Right lobe of liver (tissue), 4 donors: ENCODE data around the gene DIAPH1.
"Not testable (repeated sequence)": the region's sequence is repeated elsewhere in the genome, so short reads cannot be mapped to it uniquely, and the experiment has no call there.

Experiments used
- CTCF ChIP-seq, 4 donors: fragments of 200-600 bp in 3 of 4; fragments of 450-650 bp in 1 of 4; IDR thresholded peaks; one replicate each; pipeline versions ENCODE4 v1.5.1 to v1.8.0; 2016 to 2022; ENCODE audit warnings: antibody characterized with exemption in 4 of 4, mild to moderate bottlenecking in 2 of 4
- POLR2A ChIP-seq: fragments of 450-650 bp; IDR thresholded peaks from one replicate; pipeline ENCODE4 v1.6.1; 2017; ENCODE audit warnings: antibody characterized with exemption, mild to moderate bottlenecking
- donor health status: DM: no; HTN: no; CAD: no.
- donor health status: DM: no; HTN: no; CAD: no.
- donor health status: DM: no; HTN: yes; CAD: no.

DNA sequence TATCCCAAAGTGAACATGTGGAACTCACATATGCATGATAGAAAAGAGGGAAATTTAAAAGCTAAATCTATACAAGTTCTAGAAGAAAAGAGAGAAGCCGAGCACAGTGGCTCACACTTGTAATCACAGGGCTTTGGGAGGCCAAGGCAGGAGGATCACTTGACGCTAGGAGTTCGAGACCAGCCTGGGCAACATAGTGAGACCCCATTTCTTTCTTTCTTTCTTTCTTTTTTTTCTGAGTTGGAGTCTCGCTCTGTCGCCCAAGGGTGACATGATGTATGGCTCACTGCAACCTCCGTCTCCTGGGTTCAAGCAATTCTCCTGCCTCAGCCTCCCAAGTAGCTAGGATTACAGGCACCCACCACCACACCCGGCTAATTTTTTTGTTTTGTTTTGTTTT, 8.9 kb downstream of the DIAPH1 start:
- not testable (repeated sequence) for TF ChIP-seq POLR2A; CTCF (IDR thresholded peaks at IDR 0.05)
